A673 (cell line): ENCODE results near the gene DDI2. TPM values are rescaled to one million over a fixed set of nuclear protein-coding genes. Genes with fewer than 3 reads are reported as not detected.

Experiments used
- BruUV-seq: library from RNA; stranded (reverse); fragments of 400-500 nt; replicated peaks from 2 replicates; lab custom pipeline; 2021; lab: Mats Ljungman, UMichigan
- CTCF ChIA-PET: fragments of 300-600 bp; sonication (Branson Sonifier 250); formaldehyde crosslinking; loops from one replicate; lab custom pipeline; 2022; ENCODE audit warnings: antibody characterized with exemption; lab: Charles Lee
- POLR2A ChIA-PET: fragments of 300-600 bp; sonication (Branson Sonifier 250); formaldehyde crosslinking; loops from one replicate; lab custom pipeline; 2022; ENCODE audit warnings: antibody characterized with exemption; ENCODE audit not compliant: low non-redundant PET; lab: Charles Lee
- DNase-seq: peaks from one replicate; pipeline ENCODE4 v3.0.0-alpha.2; 2015; ENCODE audit warnings: low spot score
- H3K27ac ChIP-seq: fragments of 200-600 bp; sonication (generic); 2 replicates; pipeline ENCODE4 v1.5.1; 2016; ENCODE audit warnings: mixed run types, low read depth, mild to moderate bottlenecking, mixed read lengths, antibody characterized with exemption, low read length; ENCODE audit not compliant: poor library complexity, severe bottlenecking
- H3K27me3 ChIP-seq: fragments of 200-600 bp; sonication (generic); replicated peaks from 2 replicates; pipeline ENCODE4 v1.6.1; 2017; ENCODE audit warnings: mixed run types, low read depth, mild to moderate bottlenecking, mixed read lengths, antibody characterized with exemption, low read length; ENCODE audit not compliant: insufficient read depth, poor library complexity
- H3K36me3 ChIP-seq: fragments of 200-600 bp; sonication (generic); 2 replicates; pipeline ENCODE4 v1.6.1; 2016; ENCODE audit warnings: mixed run types, mild to moderate bottlenecking, mixed read lengths, antibody characterized with exemption, low read length; ENCODE audit not compliant: insufficient read depth, poor library complexity, severe bottlenecking
- H3K4me1 ChIP-seq: fragments of 200-600 bp; sonication (generic); 2 replicates; pipeline ENCODE4 v1.6.1; 2017; ENCODE audit warnings: mixed run types, mild to moderate bottlenecking, mixed read lengths, antibody characterized with exemption, low read length; ENCODE audit not compliant: insufficient read depth, poor library complexity, severe bottlenecking
- H3K4me3 ChIP-seq: fragments of 200-600 bp; sonication (generic); 2 replicates; pipeline ENCODE4 v1.5.1; 2016; ENCODE audit warnings: low read depth, mixed run types, mild to moderate bottlenecking, mixed read lengths, low read length; ENCODE audit not compliant: poor library complexity, severe bottlenecking
- H3K9me3 ChIP-seq: fragments of 200-600 bp; sonication (generic); 2 replicates; pipeline ENCODE4 v1.6.1; 2016; ENCODE audit warnings: mixed run types, low read depth, mild to moderate bottlenecking, mixed read lengths, antibody characterized with exemption, low read length; ENCODE audit not compliant: poor library complexity, severe bottlenecking
- EZH2 ChIP-seq: fragments of 200-600 bp; sonication (generic); IDR thresholded peaks from 2 replicates; pipeline ENCODE4 v1.6.1; 2017; ENCODE audit warnings: borderline replicate concordance, low read depth, mild to moderate bottlenecking, mixed read lengths, antibody characterized with exemption, low read length; ENCODE audit not compliant: poor library complexity, severe bottlenecking
- intact Hi-C: fragments of 100-400 bp; cut with micrococcal nuclease; formaldehyde crosslinking; loops from one replicate; pipeline ENCODE4 v1.10.0; 2022; ENCODE audit not compliant: unreplicated experiment
- total RNA-seq: library from RNA; stranded (reverse); gene quantifications from 2 replicates; pipeline ENCODE4 v1.2.3, GENCODE V29; 2021
- TF ChIP-seq, protein P1 (sequence below): fragments of 300-800, 200-600 bp; sonication (generic); conservative IDR thresholded peaks from 2 replicates; pipeline ENCODE4 v1.5.1; 2017; ENCODE audit warnings: low read depth, mild to moderate bottlenecking, antibody characterized with exemption, low read length, moderate library complexity, mixed read lengths

DDI2 gene
- total RNA-seq, 1 experiment from 2014 or later, result 41.3 TPM

GRCh38 chr1:15701784-15702183, 84.5 kb downstream of the DDI2 start:
- H3K27ac ChIP-seq, result no peak overlapping the region
- intact Hi-C loops, result no loop called here
- no peak overlapping the region for H3K4me3 ChIP-seq
- H3K9me3 ChIP-seq, result no peaks in the 10 kb centered on the region
- no peaks in the 10 kb centered on the region for H3K27me3 ChIP-seq
- no TSS peak for BruUV-seq
- no peak for TF ChIP-seq EZH2
- TF ChIP-seq, protein P1, sequence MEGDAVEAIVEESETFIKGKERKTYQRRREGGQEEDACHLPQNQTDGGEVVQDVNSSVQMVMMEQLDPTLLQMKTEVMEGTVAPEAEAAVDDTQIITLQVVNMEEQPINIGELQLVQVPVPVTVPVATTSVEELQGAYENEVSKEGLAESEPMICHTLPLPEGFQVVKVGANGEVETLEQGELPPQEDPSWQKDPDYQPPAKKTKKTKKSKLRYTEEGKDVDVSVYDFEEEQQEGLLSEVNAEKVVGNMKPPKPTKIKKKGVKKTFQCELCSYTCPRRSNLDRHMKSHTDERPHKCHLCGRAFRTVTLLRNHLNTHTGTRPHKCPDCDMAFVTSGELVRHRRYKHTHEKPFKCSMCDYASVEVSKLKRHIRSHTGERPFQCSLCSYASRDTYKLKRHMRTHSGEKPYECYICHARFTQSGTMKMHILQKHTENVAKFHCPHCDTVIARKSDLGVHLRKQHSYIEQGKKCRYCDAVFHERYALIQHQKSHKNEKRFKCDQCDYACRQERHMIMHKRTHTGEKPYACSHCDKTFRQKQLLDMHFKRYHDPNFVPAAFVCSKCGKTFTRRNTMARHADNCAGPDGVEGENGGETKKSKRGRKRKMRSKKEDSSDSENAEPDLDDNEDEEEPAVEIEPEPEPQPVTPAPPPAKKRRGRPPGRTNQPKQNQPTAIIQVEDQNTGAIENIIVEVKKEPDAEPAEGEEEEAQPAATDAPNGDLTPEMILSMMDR, result no peak
- H3K4me1 ChIP-seq, result peaks cover 10% of the 10 kb centered on the region
- CTCF ChIA-PET, result interaction anchor here (0.7 kb wide), 1 partner anchor 1468 kb away, joined by 6 read pairs; no protein-coding TSS in a partner anchor
- no peak for DNase-seq
- POLR2A ChIA-PET, result no interaction called here
- no peaks in the 10 kb centered on the region for H3K36me3 ChIP-seq

- ChIA-PET CTCF (interaction anchor here (0.7 kb wide), 1 partner anchor 1467 kb away, joined by 6 read pairs; no protein-coding TSS in a partner anchor), POLR2A (interaction anchor here (0.6 kb wide), 1 partner anchor 58 kb away, joined by 4 read pairs; no protein-coding TSS in a partner anchor)
- BruUV-seq, result no TSS peak
- no peaks in the 10 kb centered on the region for H3K9me3 ChIP-seq
- peaks cover 10% of the 10 kb centered on the region for H3K4me1 ChIP-seq
- peak overlapping the region; percentile 60 for H3K27ac ChIP-seq
- TF ChIP-seq, protein P1, result 0 out of 2 replicates have a peak, but pooled peaks have one; percentile 32
- no peak for TF ChIP-seq EZH2
- H3K4me3 ChIP-seq, result no peak overlapping the region
- H3K27me3 ChIP-seq, result no peaks in the 10 kb centered on the region
- H3K36me3 ChIP-seq, result no peaks in the 10 kb centered on the region
- no peak for DNase-seq
- intact Hi-C loops, result no loop called here
Observed at GRCh38 chr1:15702722-15703550, 85.7 kb downstream of the DDI2 start.

DNA sequence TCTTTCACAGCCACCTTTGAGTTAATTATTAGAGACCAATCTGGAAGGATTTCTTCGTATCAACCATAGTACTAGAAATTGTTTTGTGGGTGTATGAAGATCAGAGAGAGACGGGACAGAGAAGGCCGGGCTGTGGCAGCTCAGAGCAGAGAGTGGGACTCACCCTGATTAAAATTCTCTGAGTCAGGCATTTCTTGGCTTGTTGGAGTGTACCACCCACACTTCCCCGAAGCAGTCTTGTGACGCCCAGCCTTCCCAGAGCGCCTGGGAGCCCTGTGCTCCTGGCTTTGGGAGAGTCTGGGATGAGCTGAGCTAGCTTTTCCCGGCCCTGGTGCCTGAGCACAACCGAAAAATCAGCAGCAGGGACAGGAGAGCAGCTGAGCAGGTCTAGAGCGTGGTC, 86.3 kb downstream of the DDI2 start:
- peaks cover 10% of the 10 kb centered on the region for H3K4me1 ChIP-seq
- intact Hi-C loops, result no loop called here
- H3K9me3 ChIP-seq, result no peaks in the 10 kb centered on the region
- POLR2A ChIA-PET, result interaction anchor here (0.6 kb wide), 1 partner anchor 57 kb away, joined by 4 read pairs; no protein-coding TSS in a partner anchor
- no peaks in the 10 kb centered on the region for H3K27me3 ChIP-seq
- CTCF ChIA-PET, result no interaction called here
- peak; percentile 71 for DNase-seq
- TF ChIP-seq, protein P1, result no peak
- no peak for TF ChIP-seq EZH2
- H3K36me3 ChIP-seq, result no peaks in the 10 kb centered on the region
- no peak overlapping the region for H3K4me3 ChIP-seq
- peak overlapping the region; percentile 60 for H3K27ac ChIP-seq
- no TSS peak for BruUV-seq
